Activated CD4-positive, CD25-positive, alpha-beta regulatory T cell treated with anti-CD3 and anti-CD28 coated beads, Interleukin-2, amount 50 U/mL, for 72 hours (primary cell): Measurements from ENCODE around the gene KIAA0930.
A peak's percentile ranks its signal among the peaks of the same experiment; 100 is the strongest.
"Not testable (repeated sequence)": the region's sequence is repeated elsewhere in the genome, so short reads cannot be mapped to it uniquely, and the experiment has no call there.

Experiments used
- DNase-seq: peaks from one replicate; pipeline ENCODE4 v3.0.0; 2021

KIAA0930 gene

DNA sequence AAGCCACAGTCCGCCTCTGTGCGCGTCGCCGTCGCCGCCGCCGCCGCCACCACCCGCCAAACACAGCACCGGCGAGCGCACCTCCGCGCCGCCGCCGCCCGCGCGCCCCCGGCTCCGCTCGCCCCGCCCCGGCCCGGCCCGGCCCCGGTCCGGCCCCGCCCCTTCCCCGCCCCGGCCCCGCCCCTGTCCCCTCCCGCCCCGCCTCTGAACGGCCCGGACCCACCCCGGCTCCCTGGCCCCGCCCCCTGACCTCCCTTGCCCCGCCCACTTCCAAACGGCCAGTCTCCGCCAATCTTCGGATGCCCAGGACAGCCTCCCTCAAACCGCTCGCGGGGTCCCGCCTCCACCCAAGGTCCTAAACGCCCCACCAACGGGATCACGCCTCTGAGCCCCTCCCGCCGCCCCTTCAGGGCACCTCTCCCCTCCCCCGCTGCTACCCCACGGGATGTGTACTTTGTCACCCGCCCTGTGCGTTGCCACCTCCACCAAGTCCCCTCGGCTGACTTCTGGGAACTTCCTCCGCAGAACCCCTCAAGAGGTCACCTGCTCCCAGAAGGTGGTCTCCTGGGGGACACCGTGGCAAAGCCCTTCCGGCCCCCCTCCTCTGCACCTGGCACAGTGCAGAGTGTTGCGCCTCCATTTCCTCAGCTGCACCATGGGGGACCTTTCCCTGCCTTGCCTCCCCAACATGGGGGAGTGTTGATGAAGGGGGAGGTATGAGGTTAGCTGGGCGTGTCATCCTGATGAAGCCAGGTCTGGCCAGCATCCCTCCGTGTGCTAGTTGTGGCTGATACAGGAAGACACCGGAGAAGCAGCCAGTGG is at the start of gene KIAA0930:
Gene KIAA0930 (minus strand): TSS at position 85 of the 822 bp plus-strand sequence. CDS start 191 bp downstream, outside the sequence.
- peak; percentile 78 for DNase-seq

GRCh38 chr22:45286854-45287551 is 46.3 kb upstream of the KIAA0930 start:
- no peak for DNase-seq

- no peak for DNase-seq
These were observed 44.8 kb upstream of the KIAA0930 start for GRCh38 chr22:45285263-45286058.

DNA sequence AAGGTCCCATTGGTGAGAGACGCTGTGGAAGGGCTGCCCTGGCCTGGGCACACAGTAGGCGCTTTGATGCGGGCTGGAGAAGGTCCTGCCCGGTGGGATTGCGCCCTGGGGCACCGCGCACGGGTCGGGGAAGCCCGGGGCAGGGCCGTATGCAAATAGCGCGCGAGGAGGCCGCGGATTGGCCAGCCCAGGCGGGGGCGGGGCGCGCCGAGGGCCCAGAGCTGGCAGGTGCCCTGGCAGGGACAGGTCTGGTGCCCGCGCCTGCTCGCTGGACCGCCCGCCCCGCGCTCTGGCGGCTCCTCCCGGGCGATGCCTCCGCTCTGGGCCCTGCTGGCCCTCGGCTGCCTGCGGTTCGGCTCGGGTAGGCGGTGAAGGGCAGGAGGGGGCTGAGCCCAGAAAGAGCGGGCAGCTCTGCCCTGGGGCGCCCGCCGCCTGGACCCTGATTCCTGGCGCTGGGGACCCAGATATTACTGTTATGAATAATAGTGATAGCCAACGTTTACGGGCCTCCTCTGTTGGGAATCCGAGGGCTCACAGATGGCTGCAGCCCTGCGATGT is 44.1 kb upstream of the KIAA0930 start, which contains the start of gene UPK3A:
Gene UPK3A (plus strand): TSS at position 245 of the 558 bp plus-strand sequence. CDS start 65 bp downstream, at position 310.
- DNase-seq = peak; percentile 77

DNA sequence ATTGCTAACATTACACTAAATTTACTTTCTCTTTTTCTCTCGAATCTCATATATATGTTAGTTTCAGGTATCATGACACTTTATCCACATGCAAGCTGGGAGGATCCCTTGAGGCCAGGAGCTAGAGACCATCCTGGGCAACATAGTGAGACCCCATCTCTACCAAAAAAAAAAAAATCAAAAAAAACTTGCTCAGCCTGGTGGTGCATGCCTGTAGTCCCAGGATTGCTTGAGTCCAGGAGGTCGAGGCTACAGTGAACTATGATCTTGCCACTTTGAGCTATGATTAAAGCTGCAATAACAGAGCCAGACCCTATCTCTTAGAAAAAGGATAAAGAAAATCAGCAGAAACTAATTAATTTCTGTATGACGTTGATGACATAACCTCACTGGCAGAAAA is 40.3 kb upstream of the KIAA0930 start:
- no peak for DNase-seq

DNA sequence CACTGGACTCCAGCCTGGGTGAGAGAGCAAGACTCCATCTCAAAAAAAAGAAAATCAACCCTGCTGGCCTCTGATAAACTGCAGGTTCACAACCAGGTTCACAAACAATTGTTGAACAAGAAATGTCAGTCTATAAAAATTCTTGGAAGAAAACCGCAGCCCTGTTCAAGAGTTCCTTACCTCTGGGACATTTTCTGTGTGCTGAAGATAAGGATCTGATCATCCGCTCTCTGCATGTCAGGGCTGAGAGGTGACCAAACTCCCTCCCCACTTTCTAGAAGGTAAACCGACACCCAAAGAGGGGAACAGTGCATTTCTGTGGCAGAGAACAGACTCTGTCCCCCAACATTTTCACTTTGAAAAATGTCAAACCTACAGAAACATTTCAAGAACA is 39.9 kb upstream of the KIAA0930 start:
- DNase-seq = no peak

DNA sequence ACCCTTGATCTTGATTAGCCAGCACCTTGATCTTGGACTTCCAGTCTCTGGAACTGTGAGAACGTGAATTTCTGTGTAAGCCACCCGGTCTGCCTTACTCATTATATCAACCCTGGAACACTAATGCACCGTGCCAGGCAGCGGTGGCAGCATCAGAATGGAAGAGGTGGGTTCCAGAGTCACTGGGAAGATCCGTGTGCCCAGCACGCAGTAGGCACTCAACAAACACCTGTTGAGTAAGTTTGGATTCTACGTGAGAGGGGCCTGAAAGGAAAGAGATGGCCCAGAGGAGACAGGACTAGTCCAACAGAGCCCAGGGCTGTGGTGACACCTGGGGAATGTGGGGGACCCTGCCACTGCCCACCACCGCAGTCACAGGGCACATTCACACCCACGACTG is 37.4 kb upstream of the KIAA0930 start:
- no peak for DNase-seq

GRCh38 chr22:45277720-45278119 is 37.0 kb upstream of the KIAA0930 start:
- DNase-seq = not testable (repeated sequence)

- no peak for DNase-seq
These were observed 35.9 kb upstream of the KIAA0930 start for GRCh38 chr22:45276507-45277105.

DNA sequence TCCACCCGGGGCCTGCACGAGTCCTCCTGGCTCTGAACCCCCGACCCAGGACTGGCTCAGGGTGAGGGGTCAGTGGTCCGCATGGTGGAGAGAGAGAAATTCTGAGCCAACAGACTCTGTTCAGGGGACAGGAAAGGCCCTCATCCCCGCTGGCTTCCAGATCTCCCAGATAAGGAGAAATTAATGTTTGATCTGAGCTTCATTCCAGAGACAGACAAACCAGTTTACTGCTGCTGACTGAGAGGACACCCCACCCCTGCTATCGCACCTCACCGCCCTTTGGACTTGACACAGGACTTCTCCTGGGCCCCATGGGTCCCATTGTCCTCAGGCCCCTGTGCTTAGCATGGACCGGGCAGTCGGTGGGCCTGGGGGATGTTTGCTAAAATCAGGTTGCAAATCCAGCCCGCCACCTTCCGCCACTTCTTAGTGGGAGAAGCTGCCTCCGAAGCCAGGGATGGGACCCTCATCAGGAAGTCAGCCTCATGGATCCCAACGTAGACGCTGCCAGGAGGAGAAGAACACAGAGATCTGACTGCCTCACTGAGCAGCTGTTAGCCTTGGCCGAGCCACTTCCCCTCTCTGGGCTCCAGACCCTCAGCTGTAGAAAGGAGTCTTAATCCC is 32.9 kb upstream of the KIAA0930 start:
- DNase-seq = no peak

DNA sequence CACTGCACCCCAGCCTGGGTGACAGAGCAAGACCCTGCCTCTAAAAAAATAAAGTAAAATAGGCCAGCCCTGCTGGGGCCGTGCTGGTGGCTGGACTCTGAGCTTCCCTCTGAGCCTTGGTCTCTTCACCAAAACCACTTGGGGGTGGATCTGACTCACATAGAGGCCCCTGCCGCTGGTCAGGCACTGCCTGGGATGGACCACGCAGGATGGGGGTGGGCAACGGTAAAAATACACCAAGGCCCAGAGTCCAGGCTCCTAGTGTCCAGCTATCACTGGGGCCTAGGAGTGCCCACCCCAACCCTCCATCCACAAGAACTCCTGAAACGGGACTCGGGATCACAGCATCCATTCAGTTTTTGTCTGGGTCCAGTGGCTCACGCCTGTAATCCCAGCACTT is 31.8 kb upstream of the KIAA0930 start:
- DNase-seq = no peak

DNA sequence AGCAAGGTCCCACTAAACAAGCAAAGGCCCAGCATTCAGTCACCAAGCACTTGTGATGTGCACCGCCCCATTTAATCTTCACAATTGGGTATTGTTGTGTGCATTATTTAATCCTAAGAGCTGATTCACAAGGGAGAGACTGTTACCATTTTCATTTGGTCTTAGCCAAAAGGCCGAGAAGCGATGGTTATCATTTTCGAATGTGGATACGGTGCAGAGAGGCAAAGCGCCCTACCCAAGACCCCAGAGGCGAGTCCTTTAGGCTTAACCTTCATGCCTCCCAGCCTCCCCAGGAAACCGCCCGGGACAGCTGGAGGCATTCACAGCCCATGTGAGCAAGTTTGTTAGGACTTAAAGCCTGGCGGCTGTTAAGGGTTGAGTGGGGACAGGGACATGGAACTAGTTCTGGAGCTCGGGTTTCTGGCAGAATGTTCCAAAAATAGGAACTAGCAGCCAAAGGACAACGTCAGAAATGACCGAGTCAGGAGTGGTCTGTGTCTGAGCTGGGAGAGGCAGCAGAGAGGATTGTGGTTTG is 31.0 kb upstream of the KIAA0930 start:
- DNase-seq = no peak

DNA sequence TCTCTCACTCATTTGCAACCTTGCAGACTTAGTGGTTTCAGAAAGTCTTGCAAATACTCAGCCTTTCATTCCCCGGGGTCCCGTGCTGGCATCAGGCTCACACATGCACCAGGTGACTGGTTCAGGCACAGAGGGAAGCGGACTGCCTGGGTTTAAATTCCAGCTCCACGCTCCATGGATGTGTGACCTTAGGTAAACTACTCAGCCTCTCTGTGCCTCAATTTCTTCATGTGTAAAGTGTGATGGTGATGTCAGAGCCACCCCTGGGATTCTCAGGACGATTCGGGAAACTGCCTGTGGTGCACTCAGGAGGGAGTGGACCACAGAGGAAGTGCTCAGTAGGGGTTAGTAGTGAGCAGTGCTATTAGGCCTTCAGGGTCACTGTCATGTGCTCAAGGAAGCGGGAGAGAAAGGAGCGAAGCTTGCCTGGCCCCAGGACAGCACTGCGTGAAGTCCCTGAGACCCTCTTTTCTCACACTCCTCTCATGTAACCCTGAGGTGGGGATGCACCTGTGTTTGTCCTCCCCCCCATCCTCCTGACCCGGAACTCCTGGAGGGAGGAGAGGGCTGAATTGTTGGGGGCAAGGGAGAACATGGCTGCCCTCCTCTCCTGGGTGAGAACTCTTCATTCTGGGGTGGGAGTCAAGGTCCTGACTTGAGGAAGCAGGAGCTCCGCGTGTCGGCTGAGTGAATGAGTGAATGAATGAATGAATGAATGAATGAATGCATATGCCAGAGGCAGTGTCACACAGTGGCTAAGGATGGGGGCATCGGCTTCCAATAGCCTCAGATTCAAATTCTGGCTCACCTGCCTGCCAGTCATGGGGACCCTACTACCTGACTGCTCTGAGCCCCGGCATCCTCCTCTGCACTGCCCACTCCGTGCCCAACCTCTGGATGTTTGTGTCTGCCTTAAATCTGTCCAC is 29.7 kb upstream of the KIAA0930 start:
- DNase-seq = no peak

DNA sequence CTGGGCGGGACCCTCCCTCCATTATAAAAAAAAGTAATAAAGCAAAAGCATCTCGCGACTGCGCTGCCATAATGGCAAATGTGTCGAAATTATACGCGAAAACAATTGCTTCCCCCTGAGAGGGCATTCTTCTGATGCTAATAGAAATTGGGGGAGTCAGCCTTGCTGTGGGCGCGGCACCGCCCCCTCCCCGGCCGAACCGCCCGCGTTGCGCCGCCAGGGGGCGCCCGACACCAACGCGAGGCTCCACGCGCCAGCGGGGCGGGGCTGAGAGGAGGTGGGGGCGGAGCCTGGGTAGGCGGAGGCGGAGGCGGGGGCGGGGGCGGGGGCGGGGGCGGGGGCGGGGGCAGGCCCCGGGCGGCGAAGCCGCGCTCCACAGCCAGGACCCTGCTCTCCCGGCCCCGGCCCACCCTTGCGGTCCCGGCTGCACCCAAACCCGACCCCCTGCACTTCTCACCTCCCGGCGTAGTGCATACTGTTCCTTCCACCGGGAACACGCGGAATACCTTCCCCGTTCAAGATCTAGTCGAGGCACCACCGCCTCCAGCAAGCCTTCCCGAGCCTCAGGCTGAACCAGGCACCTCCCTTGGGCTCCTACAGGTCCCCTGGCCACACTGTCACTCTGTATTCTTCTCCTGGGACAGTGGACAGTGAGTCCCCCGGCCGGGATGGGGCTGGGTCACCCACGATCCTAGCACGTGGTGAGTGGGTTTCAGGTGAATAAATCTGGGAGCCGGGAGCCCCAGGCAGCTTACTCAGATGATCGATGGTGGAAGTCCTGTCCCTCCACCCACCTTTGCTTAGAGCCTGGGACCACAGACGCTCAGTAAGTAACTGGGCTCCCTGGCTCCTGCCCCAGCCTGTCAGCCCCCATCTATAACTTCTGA is 28.5 kb upstream of the KIAA0930 start:
- peak; percentile 93 for DNase-seq

DNA sequence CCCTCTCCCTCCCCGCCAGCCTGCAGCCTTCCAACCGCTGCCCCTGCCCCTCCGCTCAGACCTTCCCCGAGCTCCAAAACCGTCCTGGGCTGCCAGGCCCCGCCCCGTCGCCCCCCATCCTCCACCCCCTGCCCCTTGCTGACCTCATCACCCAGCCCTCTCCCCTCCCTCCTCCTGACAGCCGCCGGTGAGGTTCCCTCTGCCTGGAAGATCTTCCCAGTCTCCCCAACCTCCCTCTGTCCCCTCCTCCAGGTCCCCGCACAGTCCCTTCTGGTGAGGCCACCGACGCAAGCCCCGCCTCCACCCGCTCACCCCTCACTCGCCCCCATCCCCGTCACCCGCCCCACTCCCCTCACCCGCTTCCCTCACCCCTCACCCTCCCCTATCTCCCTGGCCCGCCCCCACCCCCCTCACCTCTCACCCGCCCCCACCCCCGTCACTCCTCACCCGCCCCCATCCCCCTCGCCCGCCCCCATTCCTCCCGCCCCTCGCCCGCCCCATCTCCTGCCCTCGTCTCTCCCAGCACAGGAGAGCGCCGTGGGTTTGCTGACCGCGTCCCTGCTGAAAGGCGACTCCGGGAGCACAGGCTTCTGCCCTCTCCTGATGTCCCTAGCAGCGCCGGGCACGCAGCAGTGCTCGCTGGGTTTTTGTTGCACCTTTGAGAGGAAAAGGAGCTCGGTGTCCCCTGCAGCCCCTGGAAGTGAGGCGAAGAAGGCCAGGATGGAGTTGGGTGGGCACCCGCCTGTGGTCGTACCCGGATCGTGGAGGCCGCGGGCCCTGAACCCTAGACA is 27.7 kb upstream of the KIAA0930 start:
- DNase-seq = no peak

GRCh38 chr22:45265535-45265934 is 24.8 kb upstream of the KIAA0930 start:
- no peak for DNase-seq

DNA sequence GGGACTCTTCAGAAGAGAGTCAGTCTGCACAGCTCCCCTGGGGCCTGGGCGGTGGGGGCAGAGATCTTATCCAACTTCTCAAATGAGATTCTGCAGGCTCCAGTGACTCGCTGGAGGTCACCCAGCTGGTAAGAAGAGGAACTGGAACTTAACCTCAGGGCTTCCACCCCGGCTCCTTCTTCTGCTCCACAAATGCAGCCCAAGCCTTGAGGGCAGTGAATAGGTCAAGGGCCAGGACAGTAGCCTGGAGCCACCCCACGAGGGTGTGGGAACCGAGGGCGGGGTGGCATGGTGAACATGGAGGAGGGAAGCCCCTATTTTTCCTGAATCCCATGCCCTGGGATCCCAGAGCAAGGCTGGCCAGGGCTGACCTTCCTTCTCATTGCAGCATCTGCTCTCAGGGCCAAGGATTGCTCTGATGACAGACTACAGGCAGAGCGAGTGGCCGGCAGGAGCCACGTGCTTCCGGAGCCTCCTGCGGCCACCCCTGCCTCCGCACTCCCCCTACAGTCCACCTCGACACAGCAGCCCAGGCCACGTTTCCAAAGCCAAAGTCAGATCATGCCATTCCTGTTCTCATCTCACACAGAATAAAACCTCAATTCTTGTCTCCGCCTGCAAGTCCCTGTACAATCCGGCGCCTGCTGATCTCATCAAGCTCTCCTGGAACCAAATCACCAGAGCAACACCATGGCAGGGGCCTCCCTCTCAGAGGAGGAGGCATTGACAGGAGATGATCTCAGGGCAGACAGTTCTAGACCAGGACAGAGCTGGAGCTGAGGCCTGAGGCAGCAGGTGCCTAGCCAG is 23.0 kb upstream of the KIAA0930 start:
- DNase-seq = no peak

DNA sequence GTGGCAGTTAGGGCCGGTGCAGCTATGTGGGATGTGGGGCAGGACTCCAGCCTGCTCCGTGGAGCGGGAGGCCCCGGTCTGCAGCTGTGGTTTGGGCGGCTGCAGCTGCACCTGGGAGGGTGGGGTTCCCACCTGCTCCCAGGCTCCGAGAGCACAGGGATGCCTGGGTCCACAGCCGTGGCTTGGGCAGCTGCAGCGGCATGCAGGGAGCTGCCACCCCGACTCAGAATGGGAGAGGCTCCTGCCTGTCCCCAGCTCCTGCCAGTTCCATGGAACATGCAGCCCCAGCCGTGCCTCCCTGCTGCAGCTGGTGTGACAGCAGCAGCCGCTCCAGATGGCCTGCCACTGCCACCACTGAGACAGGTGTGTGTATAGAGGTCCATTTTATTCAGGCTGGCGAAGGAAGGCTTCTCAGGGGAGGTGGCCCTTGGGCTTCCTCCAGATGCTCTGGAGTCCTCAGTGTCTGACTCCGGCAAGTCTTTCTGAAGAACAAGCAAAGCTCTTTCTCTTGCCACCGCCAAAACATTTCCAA is 22.3 kb upstream of the KIAA0930 start:
- no peak for DNase-seq
